Measurements from ENCODE around the gene WDR70.
"Not testable (repeated sequence)": the region's sequence is repeated elsewhere in the genome, so short reads cannot be mapped to it uniquely, and the experiment has no call there.

Gene WDR70

DNA sequence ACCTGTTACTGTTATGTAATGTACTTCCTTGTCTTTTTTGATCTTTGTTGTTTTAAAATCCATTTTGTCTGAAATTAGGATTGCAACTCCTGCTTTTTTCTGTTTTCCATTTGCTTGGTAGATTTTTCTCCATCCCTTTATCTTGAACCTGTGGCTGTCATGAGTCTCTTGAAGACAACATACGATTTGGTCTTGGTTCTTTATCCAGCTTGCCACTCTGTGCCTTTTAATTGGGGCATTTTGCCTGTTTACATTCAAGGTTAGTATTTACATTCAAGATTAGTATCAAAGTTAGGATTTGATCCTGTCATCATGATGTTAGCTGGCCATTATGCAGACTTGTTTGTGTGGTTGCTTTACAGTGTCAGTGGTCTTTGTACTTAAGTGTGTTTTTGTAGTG, 304.0 kb downstream of the WDR70 start:
- in situ Hi-C loops (cut with HindIII; ENCODE audit: low pct_unique_long_range_greater_than_20kb, low sequenced_read_pairs): no loop called here
- DNase-seq (ENCODE audit: low read depth in 1 of 2, low spot score in 1 of 2): no peak
- no peak for TF ChIP-seq JUND (IDR thresholded peaks at IDR 0.05; ENCODE audit: low read depth)

GRCh38 chr5:37685211-37685610, 306.1 kb downstream of the WDR70 start:
- DNase-seq (ENCODE audit: low read depth in 1 of 2, low spot score in 1 of 2): no peak
- in situ Hi-C loops (cut with HindIII; ENCODE audit: low pct_unique_long_range_greater_than_20kb, low sequenced_read_pairs): no loop called here
- no peak for TF ChIP-seq JUND (IDR thresholded peaks at IDR 0.05; ENCODE audit: low read depth)

DNA sequence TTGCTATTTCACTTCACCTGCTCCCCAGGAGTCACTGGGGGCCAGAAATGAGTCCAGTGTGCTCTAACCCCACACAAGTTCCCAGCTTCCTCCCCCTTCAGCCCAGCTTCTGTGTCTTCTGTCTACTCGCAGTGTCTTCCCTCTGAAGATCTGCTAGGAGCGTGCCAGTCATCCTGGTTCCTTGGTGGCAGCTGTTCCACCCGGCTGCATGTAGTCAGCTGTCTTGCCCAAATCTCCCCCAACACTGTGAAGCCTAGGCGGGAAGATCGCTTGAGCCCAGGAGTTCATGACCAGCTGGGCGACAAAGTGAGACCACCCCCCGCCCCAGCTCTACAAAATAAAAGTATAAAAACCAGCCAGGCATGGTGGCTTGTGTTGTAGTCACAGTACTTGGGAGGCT, 306.7 kb downstream of the WDR70 start:
- no peak for TF ChIP-seq JUND (IDR thresholded peaks at IDR 0.05; ENCODE audit: low read depth)
- DNase-seq (ENCODE audit: low read depth in 1 of 2, low spot score in 1 of 2): no peak
- in situ Hi-C loops (cut with HindIII; ENCODE audit: low pct_unique_long_range_greater_than_20kb, low sequenced_read_pairs): no loop called here

DNA sequence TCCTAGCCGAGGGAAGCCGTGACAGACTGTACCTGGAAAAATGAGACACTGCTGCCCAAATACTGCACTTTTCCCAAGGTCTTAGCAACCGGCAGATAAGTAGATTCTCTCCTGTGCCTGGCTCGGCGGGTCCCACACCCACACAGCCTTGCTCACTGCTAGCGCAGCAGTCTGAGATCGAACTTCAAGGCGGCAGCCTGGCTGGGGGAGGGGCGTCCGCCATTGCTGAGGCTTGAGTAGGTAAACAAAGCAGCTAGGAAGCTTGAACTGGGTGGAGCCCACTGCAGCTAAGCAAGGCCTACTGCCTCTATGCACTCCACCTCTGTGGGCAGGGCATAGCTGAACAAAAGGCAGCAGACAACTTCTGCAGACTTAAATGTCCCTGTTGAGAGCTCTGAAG, 309.8 kb downstream of the WDR70 start:
- in situ Hi-C loops (cut with HindIII; ENCODE audit: low pct_unique_long_range_greater_than_20kb, low sequenced_read_pairs); DNase-seq (ENCODE audit: low read depth in 1 of 2, low spot score in 1 of 2): not testable (repeated sequence)

- in situ Hi-C loops (cut with HindIII; ENCODE audit: low pct_unique_long_range_greater_than_20kb, low sequenced_read_pairs); DNase-seq (ENCODE audit: low read depth in 1 of 2, low spot score in 1 of 2): not testable (repeated sequence)
Observed at GRCh38 chr5:37694333-37694732, 315.2 kb downstream of the WDR70 start.

DNA sequence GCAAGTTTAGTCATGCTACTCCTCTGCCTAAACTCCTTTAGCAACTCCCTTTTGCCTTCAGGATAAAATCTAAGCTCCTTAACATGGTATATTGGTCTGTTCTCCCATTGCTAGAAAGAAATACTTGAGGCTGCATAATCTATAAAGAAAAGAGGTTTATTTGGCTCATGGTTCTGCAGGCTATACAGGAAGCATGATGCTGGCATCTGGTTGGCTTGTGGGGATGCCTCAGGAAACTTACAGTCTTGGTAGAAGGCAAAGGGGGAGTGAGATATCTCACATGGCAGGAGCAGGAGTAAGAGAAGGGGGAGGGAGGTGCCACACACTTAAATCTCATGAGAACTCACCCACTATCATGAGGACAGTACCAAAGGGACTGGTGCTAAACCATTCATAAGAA, 315.7 kb downstream of the WDR70 start:
- TF ChIP-seq JUND (IDR thresholded peaks at IDR 0.05; ENCODE audit: low read depth): no peak
- DNase-seq (ENCODE audit: low read depth in 1 of 2, low spot score in 1 of 2): no peak
- in situ Hi-C loops (cut with HindIII; ENCODE audit: low pct_unique_long_range_greater_than_20kb, low sequenced_read_pairs): no loop called here

GRCh38 chr5:37695647-37696046, 316.5 kb downstream of the WDR70 start:
- no peak for TF ChIP-seq JUND (IDR thresholded peaks at IDR 0.05; ENCODE audit: low read depth)
- no peak for DNase-seq (ENCODE audit: low read depth in 1 of 2, low spot score in 1 of 2)
- in situ Hi-C loops (cut with HindIII; ENCODE audit: low pct_unique_long_range_greater_than_20kb, low sequenced_read_pairs): no loop called here

DNA sequence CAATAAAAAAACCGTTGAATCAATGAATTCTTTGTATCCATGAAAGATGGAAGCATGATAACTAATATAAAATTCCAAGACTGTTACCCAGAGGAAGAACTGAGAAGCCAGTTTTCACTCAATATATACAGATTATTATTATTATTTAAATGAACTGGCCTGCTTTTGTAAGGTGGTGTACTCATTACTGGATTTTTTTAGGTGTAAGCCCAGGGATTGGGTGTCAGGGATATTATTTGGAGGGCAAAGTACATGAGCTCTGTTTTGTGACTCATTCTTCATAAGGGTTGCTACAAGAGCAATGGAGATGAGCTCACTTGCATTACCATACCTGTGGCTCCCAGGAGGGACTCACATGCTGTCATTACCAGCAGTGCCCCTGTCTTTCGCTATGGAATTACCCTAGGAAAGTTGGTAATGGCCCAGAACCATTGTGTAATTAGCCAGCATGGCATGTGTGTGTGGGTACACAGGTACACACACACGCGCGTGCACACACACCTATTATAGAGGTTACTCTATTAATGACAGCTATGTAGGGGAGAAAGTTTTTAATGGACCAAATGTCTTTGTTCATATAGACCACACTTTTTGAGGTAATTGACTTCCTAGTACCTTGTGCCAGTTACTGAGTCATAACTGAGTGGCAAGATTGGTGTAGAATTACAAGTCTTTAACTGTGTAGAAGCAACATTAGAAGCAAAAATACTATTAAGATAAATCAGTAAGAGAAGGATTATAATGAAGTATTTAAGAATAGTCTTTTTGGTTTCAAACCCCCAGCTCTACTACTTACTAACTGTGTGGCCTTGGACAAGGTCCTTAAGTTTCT, 317.3 kb downstream of the WDR70 start:
- DNase-seq (ENCODE audit: low read depth in 1 of 2, low spot score in 1 of 2): no peak

DNA sequence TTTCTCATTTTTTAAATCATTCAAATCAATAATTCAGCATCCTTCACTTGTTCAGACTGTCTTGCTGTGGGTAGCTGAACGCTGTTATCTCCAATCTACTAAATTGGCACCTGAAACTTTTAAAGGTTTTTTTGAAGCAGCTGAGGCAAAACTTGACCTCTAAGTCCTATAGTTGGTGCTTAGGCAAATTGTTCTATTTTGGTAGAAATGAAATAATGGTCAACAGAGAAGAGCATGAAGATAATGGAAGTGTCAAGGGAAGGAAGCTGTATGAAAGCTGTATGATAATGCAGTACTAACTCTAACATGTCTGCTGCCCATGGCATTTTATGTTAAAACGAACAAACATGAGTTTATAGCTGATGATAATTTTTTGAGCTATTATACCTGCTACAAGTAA, 322.8 kb downstream of the WDR70 start:
- in situ Hi-C loops (cut with HindIII; ENCODE audit: low pct_unique_long_range_greater_than_20kb, low sequenced_read_pairs): no loop called here
- DNase-seq (ENCODE audit: low read depth in 1 of 2, low spot score in 1 of 2): no peak
- TF ChIP-seq JUND (IDR thresholded peaks at IDR 0.05; ENCODE audit: low read depth): no peak

More for the DNA sequence above, 317.3 kb downstream of the WDR70 start:
- in situ Hi-C loops (cut with HindIII; ENCODE audit: low pct_unique_long_range_greater_than_20kb, low sequenced_read_pairs): no loop called here
- no peak for TF ChIP-seq JUND (IDR thresholded peaks at IDR 0.05; ENCODE audit: low read depth)

DNA sequence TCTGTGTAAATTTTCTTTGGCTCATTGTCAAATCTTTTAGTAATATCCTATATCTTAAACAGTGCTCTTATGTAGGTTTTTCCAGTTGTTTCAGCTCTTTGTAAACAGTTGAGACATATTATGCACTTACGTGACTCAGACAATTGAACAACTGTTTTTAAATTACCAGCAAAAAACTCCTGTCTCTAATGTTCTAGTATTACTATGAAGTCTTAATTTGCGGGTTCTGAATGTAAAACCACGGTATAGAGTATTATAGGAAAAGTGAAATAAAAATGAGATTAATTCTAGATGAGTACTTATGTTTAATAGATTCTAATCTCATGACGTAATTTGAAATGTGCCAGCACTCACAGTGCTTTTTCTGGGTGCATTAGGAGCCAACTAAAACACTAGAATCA, 324.7 kb downstream of the WDR70 start:
- no peak for DNase-seq (ENCODE audit: low read depth in 1 of 2, low spot score in 1 of 2)
- no peak for TF ChIP-seq JUND (IDR thresholded peaks at IDR 0.05; ENCODE audit: low read depth)
- in situ Hi-C loops (cut with HindIII; ENCODE audit: low pct_unique_long_range_greater_than_20kb, low sequenced_read_pairs): no loop called here

- DNase-seq (ENCODE audit: low read depth in 1 of 2, low spot score in 1 of 2): no peak
- in situ Hi-C loops (cut with HindIII; ENCODE audit: low pct_unique_long_range_greater_than_20kb, low sequenced_read_pairs): no loop called here
- no peak for TF ChIP-seq JUND (IDR thresholded peaks at IDR 0.05; ENCODE audit: low read depth)
Observed at GRCh38 chr5:37704406-37704805, 325.3 kb downstream of the WDR70 start.

- no peak for TF ChIP-seq JUND (IDR thresholded peaks at IDR 0.05; ENCODE audit: low read depth)
- in situ Hi-C loops (cut with HindIII; ENCODE audit: low pct_unique_long_range_greater_than_20kb, low sequenced_read_pairs): no loop called here
- DNase-seq (ENCODE audit: low read depth in 1 of 2, low spot score in 1 of 2): no peak
Observed at GRCh38 chr5:37709020-37709419, 329.9 kb downstream of the WDR70 start.

DNA sequence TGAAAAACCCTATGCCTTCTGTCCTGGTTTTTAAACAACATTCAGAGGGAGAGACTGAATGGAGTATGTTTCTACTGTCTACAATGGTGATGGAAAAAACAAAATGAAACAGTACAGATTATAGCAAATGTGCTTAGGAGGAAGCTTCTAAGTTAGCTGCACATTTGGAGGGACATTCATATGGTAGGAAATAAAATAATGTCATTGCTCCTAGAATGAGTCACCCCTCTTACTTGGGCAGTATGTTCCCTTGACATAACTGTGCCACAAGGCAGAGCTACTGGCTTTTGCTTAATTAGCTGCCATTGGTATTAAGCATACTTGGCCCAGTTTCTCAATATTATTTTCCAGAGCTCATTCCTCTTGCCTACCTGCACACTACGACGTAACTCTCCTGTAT, 331.8 kb downstream of the WDR70 start:
- DNase-seq (ENCODE audit: low read depth in 1 of 2, low spot score in 1 of 2): no peak
- in situ Hi-C loops (cut with HindIII; ENCODE audit: low pct_unique_long_range_greater_than_20kb, low sequenced_read_pairs): no loop called here
- TF ChIP-seq JUND (IDR thresholded peaks at IDR 0.05; ENCODE audit: low read depth): no peak

DNA sequence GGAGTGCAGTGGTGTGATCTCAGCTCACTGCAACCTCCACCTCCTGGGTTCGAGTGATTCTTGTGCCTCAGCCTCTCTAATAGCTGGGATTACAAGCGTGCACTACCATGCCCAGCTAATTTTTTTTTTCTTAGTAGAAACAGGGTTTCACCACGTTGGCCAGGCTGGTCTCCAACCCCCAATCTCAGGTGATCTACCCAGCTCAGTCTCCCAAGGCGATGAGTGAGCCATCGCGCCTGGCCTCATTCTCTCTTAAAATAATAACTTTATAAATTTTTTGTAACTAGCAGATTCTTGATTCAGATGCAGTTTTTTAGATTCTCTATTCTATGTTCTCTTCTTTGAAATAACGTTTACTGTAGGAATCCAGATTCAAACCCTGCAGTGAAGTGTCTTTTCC, 333.6 kb downstream of the WDR70 start:
- in situ Hi-C loops (cut with HindIII; ENCODE audit: low pct_unique_long_range_greater_than_20kb, low sequenced_read_pairs): no loop called here
- TF ChIP-seq JUND (IDR thresholded peaks at IDR 0.05; ENCODE audit: low read depth): no peak
- no peak for DNase-seq (ENCODE audit: low read depth in 1 of 2, low spot score in 1 of 2)
